ENCODE measurements around the gene HPS4.

HPS4 gene

GRCh38 chr22:26496456-26496855 is 12.9 kb upstream of the HPS4 start:
- DNase-seq = no peak

- DNase-seq = peak; percentile 26
Observed at GRCh38 chr22:26494506-26494905, 10.9 kb upstream of the HPS4 start.

- DNase-seq = no peak
Observed at GRCh38 chr22:26492220-26492619, 8.6 kb upstream of the HPS4 start.

GRCh38 chr22:26489447-26490036 is 6.0 kb upstream of the HPS4 start:
- DNase-seq = no peak

- no peak for DNase-seq
Observed at GRCh38 chr22:26487996-26488395, 4.4 kb upstream of the HPS4 start.

GRCh38 chr22:26486394-26486793 is 2.8 kb upstream of the HPS4 start:
- no peak for DNase-seq

GRCh38 chr22:26485806-26486390 is 2.3 kb upstream of the HPS4 start:
- DNase-seq = no peak

- no peak for DNase-seq
Observed at GRCh38 chr22:26485013-26485412, 1.4 kb upstream of the HPS4 start.

- no peak for DNase-seq
Observed at GRCh38 chr22:26484360-26484706, 750 bp upstream of the HPS4 start.

GRCh38 chr22:26483043-26483438 is 542 bp downstream of the HPS4 start:
- DNase-seq = no peak

- DNase-seq = no peak
Observed at GRCh38 chr22:26482161-26482560, 1.4 kb downstream of the HPS4 start.

GRCh38 chr22:26481694-26482093 is 1.9 kb downstream of the HPS4 start:
- DNase-seq = no peak

GRCh38 chr22:26481112-26481693 is 2.4 kb downstream of the HPS4 start:
- no peak for DNase-seq

GRCh38 chr22:26480611-26480932 is 3.0 kb downstream of the HPS4 start:
- no peak for DNase-seq

GRCh38 chr22:26479792-26480610 is 3.6 kb downstream of the HPS4 start:
- no peak for DNase-seq

GRCh38 chr22:26479043-26479791 is 4.4 kb downstream of the HPS4 start:
- DNase-seq = peak; percentile 4

GRCh38 chr22:26477341-26477731 is 6.2 kb downstream of the HPS4 start:
- DNase-seq = no peak

- no peak for DNase-seq
Observed at GRCh38 chr22:26476705-26477340, 6.8 kb downstream of the HPS4 start.

- DNase-seq = no peak
Observed at GRCh38 chr22:26474682-26475081, 8.9 kb downstream of the HPS4 start.

- DNase-seq = no peak
Observed at GRCh38 chr22:26471522-26471921, 12.1 kb downstream of the HPS4 start.

GRCh38 chr22:26470807-26471206 is 12.8 kb downstream of the HPS4 start:
- DNase-seq = no peak

- no peak for DNase-seq
Observed at GRCh38 chr22:26466196-26466595, 17.4 kb downstream of the HPS4 start.

GRCh38 chr22:26464312-26464711 is 19.3 kb downstream of the HPS4 start:
- DNase-seq = no peak

All from NCI-H2227 treated with DMSO at 0.1 percent for 48 hours (cell line).